Brain pericyte (primary cell): ENCODE data around the gene SERPINB6.
"Not testable (repeated sequence)": the region's sequence is repeated elsewhere in the genome, so short reads cannot be mapped to it uniquely, and the experiment has no call there.

Experiments
- DNase-seq: peaks from one replicate; pipeline ENCODE4 v3.0.0-alpha.2; 2012; ENCODE audit warnings: low read depth, low spot score

The SERPINB6 gene

GRCh38 chr6:2999618-3000557 is 28.5 kb upstream of the SERPINB6 start, which contains the start of gene NQO2:
Gene NQO2 (plus strand): TSS chr6:2999894. CDS start chr6:3006553, 6,659 bp downstream.
- DNase-seq = no peak

GRCh38 chr6:2998998-2999617 is 27.7 kb upstream of the SERPINB6 start:
- DNase-seq = no peak

GRCh38 chr6:2998249-2998997 is 27.1 kb upstream of the SERPINB6 start:
- DNase-seq = not testable (repeated sequence)

- DNase-seq = no peak
Observed at GRCh38 chr6:2993755-2994317, 22.5 kb upstream of the SERPINB6 start.

GRCh38 chr6:2992330-2992979 is 21.1 kb upstream of the SERPINB6 start:
- no peak for DNase-seq

GRCh38 chr6:2990932-2991506 is 19.7 kb upstream of the SERPINB6 start:
- DNase-seq = no peak

- peak; percentile 13 for DNase-seq
Observed at GRCh38 chr6:2990248-2990931, 19.0 kb upstream of the SERPINB6 start.

GRCh38 chr6:2989332-2990247 is 18.2 kb upstream of the SERPINB6 start:
- peak; percentile 88 for DNase-seq

- DNase-seq = peak; percentile 75
Observed at GRCh38 chr6:2988426-2989331, 17.3 kb upstream of the SERPINB6 start.

- no peak for DNase-seq
Observed at GRCh38 chr6:2988094-2988425, 16.7 kb upstream of the SERPINB6 start.

GRCh38 chr6:2986722-2987221 is 15.4 kb upstream of the SERPINB6 start:
- no peak for DNase-seq

GRCh38 chr6:2984738-2985406 is 13.5 kb upstream of the SERPINB6 start:
- DNase-seq = no peak

GRCh38 chr6:2982426-2983117 is 11.2 kb upstream of the SERPINB6 start:
- no peak for DNase-seq

- DNase-seq = no peak
Observed at GRCh38 chr6:2980465-2980855, 9.1 kb upstream of the SERPINB6 start.

GRCh38 chr6:2979819-2980464 is 8.6 kb upstream of the SERPINB6 start:
- DNase-seq = no peak

GRCh38 chr6:2978923-2979322 is 7.6 kb upstream of the SERPINB6 start:
- DNase-seq = no peak
